Right lobe of liver (tissue), 6 donors: Measurements from ENCODE around the gene NPHS2. TPM values are rescaled to one million over a fixed set of nuclear protein-coding genes. Genes with fewer than 3 reads are reported as not detected.

ENCODE experiments used
- ATAC-seq, 4 donors: fragments of 200-7000 bp; cut with Tn5 transposase; one replicate each; pipeline ENCODE4 v1.9.1; 2020; ENCODE audit warnings: mild to moderate bottlenecking in 4 of 4, moderate library complexity in 4 of 4
- DNase-seq, 3 donors: peaks; one replicate each; pipeline ENCODE4 v3.0.0-alpha.2; 2020
- H3K27ac ChIP-seq, 3 donors: fragments of 200-600 bp; one replicate each; pipeline ENCODE4 v1.8.0; 2022
- H3K27me3 ChIP-seq, 2 donors: fragments of 200-600 bp; one replicate each; pipeline ENCODE4 v1.8.0; 2022
- H3K36me3 ChIP-seq, 4 donors: fragments of 200-600 bp; sonication (generic) in 1 of 4; one replicate each; pipeline versions ENCODE4 v1.5.1 to v1.8.0; 2017 to 2022; ENCODE audit warnings: control low read depth in 1 of 4
- H3K4me1 ChIP-seq, 4 donors: fragments of 200-600 bp; sonication (generic) in 1 of 4; one replicate each; pipeline versions ENCODE4 v1.5.1 to v1.8.0; 2017 to 2022; ENCODE audit warnings: control low read depth in 1 of 4
- H3K4me3 ChIP-seq, 3 donors: fragments of 200-600 bp; one replicate each; pipeline ENCODE4 v1.8.0; 2022
- H3K9me3 ChIP-seq, 4 donors: fragments of 200-600 bp; sonication (generic) in 1 of 4; one replicate each; pipeline versions ENCODE4 v1.5.1 to v1.8.0; 2017 to 2022; ENCODE audit warnings: control low read depth in 1 of 4
- CTCF ChIP-seq, 4 donors: fragments of 200-600 bp in 3 of 4; fragments of 450-650 bp in 1 of 4; IDR thresholded peaks; one replicate each; pipeline versions ENCODE4 v1.5.1 to v1.8.0; 2016 to 2022; ENCODE audit warnings: antibody characterized with exemption in 4 of 4, mild to moderate bottlenecking in 2 of 4
- POLR2A ChIP-seq: fragments of 450-650 bp; IDR thresholded peaks from one replicate; pipeline ENCODE4 v1.6.1; 2017; ENCODE audit warnings: antibody characterized with exemption, mild to moderate bottlenecking
- WGBS: methylation state at CpG from one replicate; pipeline ENCODE4 v1.1.6; 2018; ENCODE audit warnings: low coverage, low lambda C conversion rate; ENCODE audit not compliant: insufficient coverage; ENCODE audit errors: missing lambda C conversion rate; 5-methylcytosine and 5-hydroxymethylcytosine counted together
- intact Hi-C, 2 donors: fragments of 100-400 bp; cut with DNase I; formaldehyde crosslinking; loops; one replicate each; pipeline versions ENCODE4 v1.11.2 to v1.14.1; 2022
- total RNA-seq, 6 experiments: library from RNA; depleted of rRNA in 2 of 6; stranded (reverse); fragments of >200 nt in 2 of 6; fragmentation: NEBNext Ultra II Directional in 3 of 6; extraction: Animal tissue kit (Norgen Biotek cat#: 25700) in 3 of 6; gene quantifications; one replicate each; pipeline versions ENCODE4 v1.1.0 to v1.2.4, GENCODE V29; 2016 to 2023
- donor health status: DM: no; HTN: yes; CAD: no.
- donor health status: DM: no; HTN: no; CAD: no.
- donor health status: DM: no; HTN: no; CAD: no.
- donor health status: DM: no; HTN: yes; CAD: no.
- donor health status: DM: no; HTN: yes; CAD: no.

The NPHS2 gene
- total RNA-seq, 6 experiments from 2014 or later: not detected

GRCh38 chr1:179598631-179599030 lies 22.9 kb upstream of the NPHS2 start:
- TF ChIP-seq CTCF (IDR thresholded peaks at IDR 0.05) (no peak), POLR2A (no peak)
- H3K4me3 ChIP-seq: no peak overlapping the region

GRCh38 chr1:179591592-179592580 lies 16.1 kb upstream of the NPHS2 start, which contains the start of gene TDRD5:
Gene TDRD5 (plus strand): TSS chr1:179591832. CDS start chr1:179592616, 784 bp downstream.
- H3K4me3 ChIP-seq: no peak within 1 kb of the TSS
- no peak for DNase-seq

More at GRCh38 chr1:179598631-179599030, 22.9 kb upstream of the NPHS2 start:
- Histone ChIP-seq H3K4me1 (no peaks in the 10 kb centered on the region), H3K27me3 (peaks cover 0 to 4% of the 10 kb centered on the region in 2 donors), H3K27ac (no peak overlapping the region), H3K9me3 (no peaks in the 10 kb centered on the region), H3K36me3 (no peaks in the 10 kb centered on the region)
- intact Hi-C loops: no loop called here
- DNase-seq (no peak), ATAC-seq (no peak)
- WGBS: 29% methylated on average over 1 of the region's 1 CpG

GRCh38 chr1:179591253-179591591 lies 15.5 kb upstream of the NPHS2 start:
- Histone ChIP-seq H3K9me3 (no peaks in the 10 kb centered on the region), H3K27me3 (peaks cover 0 to 15% of the 10 kb centered on the region in 2 donors), H3K4me1 (peaks cover 0 to 5% (median 0%) of the 10 kb centered on the region in 4 donors), H3K27ac (no peak overlapping the region), H3K36me3 (no peaks in the 10 kb centered on the region), H3K4me3 (no peak overlapping the region)
- DNase-seq (no peak), ATAC-seq (no peak)
- WGBS: 35% methylated on average over 6 of the region's 7 CpGs
- intact Hi-C loops: no loop called here
- no peak for TF ChIP-seq POLR2A
- TF ChIP-seq CTCF (IDR thresholded peaks at IDR 0.05): no peak

More at GRCh38 chr1:179591592-179592580, 16.1 kb upstream of the NPHS2 start, which contains the start of gene TDRD5:
- ATAC-seq: peak in 1 of 4 donors; percentile 11
- TF ChIP-seq CTCF (IDR thresholded peaks at IDR 0.05) (no peak), POLR2A (no peak)
- Histone ChIP-seq H3K27me3 (peaks cover 0 to 10% of the 10 kb centered on the region in 2 donors), H3K36me3 (no peaks in the 10 kb centered on the region), H3K4me1 (peaks cover 0 to 5% (median 0%) of the 10 kb centered on the region in 4 donors), H3K27ac (no peak within 1 kb of the TSS), H3K9me3 (no peaks in the 10 kb centered on the region)
- WGBS: 37% methylated on average over 22 of the region's 75 CpGs
- intact Hi-C loops: no loop called here

- Histone ChIP-seq H3K4me1 (peaks cover 0 to 5% (median 0%) of the 10 kb centered on the region in 4 donors), H3K27me3 (peaks cover 0 to 14% of the 10 kb centered on the region in 2 donors), H3K9me3 (no peaks in the 10 kb centered on the region), H3K4me3 (no peak overlapping the region), H3K36me3 (no peaks in the 10 kb centered on the region), H3K27ac (no peak overlapping the region)
- ATAC-seq (no peak), DNase-seq (no peak)
- intact Hi-C loops: no loop called here
- TF ChIP-seq CTCF (IDR thresholded peaks at IDR 0.05): no peak
- no peak for TF ChIP-seq POLR2A
- WGBS: 70% methylated on average over 5 of the region's 11 CpGs
Measured at GRCh38 chr1:179590671-179591070, 14.9 kb upstream of the NPHS2 start.
